LHCN-M2 (cell line): ENCODE data around the gene PTPRK. TPM values are rescaled to one million over a fixed set of nuclear protein-coding genes. Genes with fewer than 3 reads are reported as not detected.

Experiments
- DNase-seq: peaks from one replicate; pipeline ENCODE4 v3.0.0-alpha.2; 2012; ENCODE audit warnings: low read depth
- total RNA-seq: library from RNA; depleted of rRNA; stranded (reverse); fragments of >200 nt; gene quantifications from 2 replicates; pipeline ENCODE4 v1.2.3, GENCODE V29; 2014

PTPRK gene
- total RNA-seq, 1 experiment from 2014 or later, result 50.9 TPM

GRCh38 chr6:128516514-128516898 is 3.9 kb downstream of the PTPRK start:
- peak; percentile 53 for DNase-seq

- DNase-seq, result peak; percentile 46
These were observed 4.6 kb downstream of the PTPRK start for GRCh38 chr6:128515550-128516513.

- peak; percentile 76 for DNase-seq
These were observed 6.5 kb downstream of the PTPRK start for GRCh38 chr6:128513878-128514277.

DNA sequence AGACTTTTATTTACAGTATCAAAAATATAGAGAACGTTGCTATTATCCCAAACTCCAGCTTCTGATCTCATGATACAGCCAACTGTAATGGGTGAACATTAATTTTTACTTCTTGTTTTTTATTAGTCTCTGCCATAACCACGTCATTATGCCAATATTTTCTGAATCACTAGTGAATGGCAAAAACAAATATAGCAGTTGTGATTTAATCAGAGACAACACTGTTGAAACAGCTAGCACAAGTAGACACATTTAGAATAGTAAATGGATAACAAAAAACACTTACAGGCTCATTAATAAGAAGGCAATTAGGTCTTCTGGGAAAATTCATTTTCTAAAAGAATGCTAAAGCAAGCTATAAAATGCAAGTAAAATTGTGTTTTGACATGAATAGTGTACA is 8.1 kb downstream of the PTPRK start:
- no peak for DNase-seq

DNA sequence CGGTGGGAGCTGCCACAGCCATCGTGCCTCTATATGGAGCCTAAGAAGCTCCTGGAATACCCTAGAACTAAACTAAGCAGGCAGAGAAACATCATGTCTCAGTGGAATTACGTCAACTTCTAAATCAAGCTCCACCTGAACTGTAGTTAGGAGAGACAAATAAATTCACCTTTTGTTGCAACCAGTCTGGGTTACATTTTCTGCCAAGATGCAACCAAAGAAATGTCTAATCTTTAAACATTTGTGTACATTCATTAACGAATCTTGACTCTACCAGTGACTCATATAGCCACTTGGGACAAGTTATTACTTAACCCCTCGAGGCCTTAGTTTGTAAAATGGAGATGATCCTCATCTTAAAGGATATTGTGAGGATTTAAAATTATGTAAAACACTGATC is 8.9 kb downstream of the PTPRK start:
- DNase-seq, result no peak

DNA sequence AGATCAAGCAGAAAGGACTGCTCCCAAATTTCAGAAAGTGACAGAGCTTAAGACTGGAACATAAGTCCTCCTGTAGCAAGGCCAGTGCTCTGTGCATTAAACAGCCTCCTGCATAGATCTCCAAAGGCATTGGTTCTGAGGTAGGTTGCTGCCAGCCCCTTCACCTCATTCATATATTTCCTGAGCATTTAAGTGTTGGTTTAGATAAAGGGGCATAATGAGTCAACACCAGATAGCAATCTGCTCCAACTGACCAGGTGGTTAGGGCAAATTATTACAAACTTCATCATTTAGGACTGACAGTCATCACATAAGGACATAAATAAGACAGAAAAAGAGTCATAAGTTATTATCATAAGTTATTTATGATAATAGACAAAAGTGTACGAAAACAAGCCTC is 10.7 kb downstream of the PTPRK start:
- no peak for DNase-seq

DNA sequence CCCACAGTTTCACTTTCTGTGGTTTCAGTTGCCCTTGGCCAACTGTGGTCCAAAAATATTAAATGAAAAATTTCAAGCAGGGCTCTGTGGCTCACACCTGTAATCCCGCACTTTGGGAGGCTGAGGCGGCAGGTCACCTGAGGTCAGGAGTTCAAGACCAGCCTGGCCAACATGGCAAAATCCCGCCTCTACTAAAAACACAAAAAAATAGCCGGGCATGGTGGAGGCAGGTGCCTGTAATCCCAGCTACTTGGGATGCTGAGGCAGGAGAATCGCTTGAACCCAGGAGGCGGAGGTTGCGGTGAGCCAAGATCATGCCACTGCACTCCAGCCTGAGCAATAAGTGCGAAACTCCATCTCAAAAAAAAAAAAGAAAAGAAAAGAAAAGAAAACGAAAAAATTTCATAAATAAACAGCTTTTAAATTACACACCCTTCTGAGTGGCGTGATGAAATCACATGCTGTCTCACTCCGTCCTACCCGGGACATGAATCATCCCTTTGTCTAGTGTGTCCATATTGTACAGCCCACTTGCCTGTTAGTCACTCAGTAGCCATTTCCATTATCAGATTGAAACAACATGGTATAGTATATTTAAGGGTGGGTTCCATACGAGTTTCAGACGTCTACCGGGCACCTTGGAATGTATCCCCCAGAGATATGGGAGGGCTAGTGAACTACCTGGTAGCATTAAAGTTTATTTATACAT is 11.7 kb downstream of the PTPRK start:
- peak; percentile 92 for DNase-seq

DNA sequence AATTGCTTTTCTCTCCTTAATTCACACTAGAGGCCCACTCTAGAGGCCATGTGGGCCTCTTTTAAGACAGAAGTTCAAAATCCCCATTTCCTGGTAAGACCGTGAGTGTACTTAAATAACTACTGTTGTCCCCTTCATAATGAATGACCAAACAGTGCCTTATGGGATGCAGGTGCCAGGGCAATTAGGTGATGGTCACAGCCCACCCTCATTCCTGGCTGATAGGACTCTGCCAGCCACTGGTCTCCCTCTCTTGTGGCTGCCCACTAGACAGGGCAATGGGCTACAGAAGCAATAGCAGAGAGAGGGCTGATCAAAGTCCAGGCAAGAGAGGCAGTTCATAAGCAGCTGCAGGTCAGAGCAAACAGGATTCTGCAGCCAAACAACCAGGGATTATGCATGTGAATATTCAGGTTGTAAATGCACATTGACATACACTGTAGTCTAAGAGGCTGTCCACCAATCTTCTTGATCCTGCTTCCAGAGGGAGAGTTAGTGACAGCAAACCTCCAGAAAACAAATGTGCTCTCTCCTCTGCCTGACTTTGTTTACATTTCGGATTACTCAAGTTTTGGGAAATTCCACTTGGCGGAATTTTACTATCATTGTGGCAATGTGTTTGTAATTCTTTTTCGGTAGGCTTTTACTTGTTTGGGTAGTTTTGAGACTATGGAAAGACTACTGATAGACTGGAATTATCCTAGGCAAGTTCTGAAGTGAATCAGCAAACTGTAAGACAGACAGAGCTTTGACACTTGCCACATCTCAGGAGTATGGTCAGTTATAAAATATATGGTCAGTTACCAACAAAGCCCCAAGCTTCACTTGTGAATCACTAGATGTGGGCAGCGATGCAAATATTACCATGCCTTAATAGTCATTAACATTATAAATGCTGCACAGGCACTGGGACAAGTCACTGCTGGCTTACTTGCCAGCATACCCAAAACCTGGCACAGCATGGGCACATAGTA is 12.8 kb downstream of the PTPRK start:
- DNase-seq, result no peak

GRCh38 chr6:128505603-128506002 is 14.8 kb downstream of the PTPRK start:
- no peak for DNase-seq

- DNase-seq, result no peak
These were observed 16.3 kb downstream of the PTPRK start for GRCh38 chr6:128504003-128504654.

- DNase-seq, result no peak
These were observed 19.4 kb downstream of the PTPRK start for GRCh38 chr6:128500749-128501600.

DNA sequence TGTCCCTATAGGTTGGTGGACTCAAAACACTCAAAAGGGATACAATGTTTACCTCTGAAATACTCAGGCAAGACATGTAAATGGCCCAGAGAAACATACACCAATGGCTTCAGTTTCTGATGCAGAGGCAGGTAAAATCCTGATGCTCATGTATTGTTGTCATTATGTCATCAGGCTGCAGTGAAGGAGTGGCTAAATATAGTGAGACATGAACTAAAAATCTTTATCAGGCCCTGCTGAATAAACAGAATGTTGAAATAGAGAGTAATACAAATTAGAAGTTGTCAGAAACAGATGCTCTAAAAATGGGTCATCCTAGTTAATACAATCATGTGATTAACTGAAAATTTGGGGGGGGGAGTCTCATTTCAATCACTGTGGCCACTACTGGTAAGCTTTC is 20.4 kb downstream of the PTPRK start:
- no peak for DNase-seq

GRCh38 chr6:128499079-128499731 is 21.2 kb downstream of the PTPRK start:
- DNase-seq, result no peak

DNA sequence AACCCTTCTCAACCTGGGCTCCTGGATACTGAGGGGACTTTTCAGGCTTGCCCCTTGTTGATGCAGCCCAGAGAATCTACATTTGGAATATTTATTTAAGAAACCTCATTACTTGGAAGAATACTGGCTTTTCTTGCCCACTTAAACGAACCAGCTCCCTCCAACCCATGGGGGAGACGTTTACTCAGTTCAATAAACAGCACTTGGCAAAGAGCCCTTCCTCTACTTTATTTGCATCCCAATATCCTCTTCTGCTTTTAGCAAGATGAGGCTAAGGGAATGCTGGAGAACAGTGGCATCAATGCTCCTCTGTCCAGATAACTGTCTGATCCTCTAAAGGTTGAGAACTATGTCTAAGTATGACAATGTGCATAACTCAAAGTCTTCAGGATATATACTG is 22.2 kb downstream of the PTPRK start:
- no peak for DNase-seq

GRCh38 chr6:128495536-128496333 is 24.7 kb downstream of the PTPRK start:
- DNase-seq, result no peak

DNA sequence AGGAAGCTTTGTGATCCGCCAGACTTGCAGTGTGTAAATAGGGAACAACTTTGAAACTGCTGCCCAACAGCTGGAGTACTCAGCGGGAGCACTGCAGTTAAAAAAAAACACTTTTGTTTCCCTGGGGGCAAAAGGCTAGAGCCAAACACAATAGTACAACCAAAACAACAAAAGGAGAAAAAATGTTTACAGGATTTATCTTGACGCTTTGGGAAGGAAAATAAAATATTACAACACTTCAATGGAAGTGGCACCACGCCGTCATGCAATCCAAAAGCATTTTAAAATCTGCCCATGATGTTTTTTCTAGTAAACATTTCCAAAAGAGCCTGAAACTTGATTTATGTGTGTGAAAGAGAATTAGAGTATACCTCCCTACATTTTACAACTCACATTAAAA is 26.0 kb downstream of the PTPRK start:
- DNase-seq, result no peak

GRCh38 chr6:128493877-128494276 is 26.5 kb downstream of the PTPRK start:
- no peak for DNase-seq

GRCh38 chr6:128492386-128492785 is 28.0 kb downstream of the PTPRK start:
- DNase-seq, result peak; percentile 65
